CD14-positive monocyte (primary cell): Measurements from ENCODE around the gene ANTXR1. TPM values are rescaled to one million over a fixed set of nuclear protein-coding genes. Genes with fewer than 3 reads are reported as not detected.

ENCODE experiments used
- DNase-seq, 3 donors: peaks; one replicate each; pipeline ENCODE4 v3.0.0-alpha.2; 2011 to 2022
- H2AFZ ChIP-seq: 2 replicates; pipeline ENCODE4 v1.6.0; 2012; ENCODE audit warnings: mild to moderate bottlenecking, low read depth, low read length, inconsistent platforms; ENCODE audit not compliant: insufficient read depth, poor library complexity, severe bottlenecking
- H3K27ac ChIP-seq, 2 donors: 1 replicate in 1 of 2; 2 replicates in 1 of 2; pipeline ENCODE4 v1.5.1; 2012 to 2013; ENCODE audit warnings: low read length in 2 of 2, control low read depth in 1 of 2, inconsistent platforms in 1 of 2, low read depth in 1 of 2, mild to moderate bottlenecking in 1 of 2
- H3K27me3 ChIP-seq, 2 donors: one replicate each; pipeline versions ENCODE4 v1.6.0 to v1.6.1; 2011 to 2013; ENCODE audit warnings: low read length in 2 of 2; ENCODE audit not compliant: control insufficient read depth in 2 of 2, insufficient read depth in 2 of 2
- H3K36me3 ChIP-seq, 2 donors: replicated peaks in 1 of 2; 1 replicate in 1 of 2; 2 replicates in 1 of 2; pipeline versions ENCODE4 v1.5.1 to v1.6.1; 2012 to 2013; ENCODE audit warnings: low read length in 2 of 2, control low read depth in 1 of 2, inconsistent platforms in 1 of 2, mild to moderate bottlenecking in 1 of 2; ENCODE audit not compliant: insufficient read depth in 2 of 2, control insufficient read depth in 1 of 2
- H3K4me1 ChIP-seq, 2 donors: 1 replicate in 1 of 2; 2 replicates in 1 of 2; pipeline versions ENCODE4 v1.5.1 to v1.6.1; 2012 to 2013; ENCODE audit warnings: low read length in 2 of 2, control low read depth in 1 of 2, inconsistent platforms in 1 of 2, mild to moderate bottlenecking in 1 of 2, moderate library complexity in 1 of 2; ENCODE audit not compliant: insufficient read depth in 2 of 2, control insufficient read depth in 1 of 2
- H3K4me2 ChIP-seq: replicated peaks from 2 replicates; pipeline ENCODE3; 2012; ENCODE audit warnings: low read length, moderate library complexity, mild to moderate bottlenecking; ENCODE audit not compliant: poor library complexity, severe bottlenecking; ENCODE audit errors: extremely low read depth
- H3K4me3 ChIP-seq, 3 experiments: fragments of 200-600 bp in 1 of 3; sonication (generic) in 1 of 3; replicated peaks in 1 of 3; 1 replicate in 2 of 3; 2 replicates in 1 of 3; pipeline ENCODE4 v1.5.1; 2011 to 2013; ENCODE audit warnings: low read length in 3 of 3, mild to moderate bottlenecking in 3 of 3, control low read depth in 2 of 3, low read depth in 2 of 3, inconsistent platforms in 1 of 3, moderate library complexity in 1 of 3
- H3K79me2 ChIP-seq: 2 replicates; pipeline ENCODE4 v1.6.0; 2012; ENCODE audit warnings: mild to moderate bottlenecking, control low read depth, inconsistent platforms, low read length, moderate library complexity; ENCODE audit not compliant: insufficient read depth
- H3K9ac ChIP-seq: 2 replicates; pipeline ENCODE4 v1.6.0; 2017; ENCODE audit warnings: low read length, mild to moderate bottlenecking; ENCODE audit not compliant: insufficient read depth, poor library complexity, severe bottlenecking
- H3K9me3 ChIP-seq, 2 donors: replicated peaks in 1 of 2; 1 replicate in 1 of 2; 2 replicates in 1 of 2; pipeline versions ENCODE4 v1.5.1 to v1.6.1; 2012 to 2013; ENCODE audit warnings: low read length in 2 of 2, control low read depth in 1 of 2; ENCODE audit not compliant: control insufficient read depth in 1 of 2, insufficient read depth in 1 of 2
- H4K20me1 ChIP-seq: 2 replicates; pipeline ENCODE4 v1.6.0; 2012; ENCODE audit warnings: mild to moderate bottlenecking, low read length, control low read depth, moderate library complexity; ENCODE audit not compliant: insufficient read depth
- H3K27ac Mint-ChIP-seq, 7 donors: one replicate each; pipeline ENCODE4 v1.8.0; 2020; ENCODE audit warnings: mild to moderate bottlenecking in 7 of 7, mixed read lengths in 7 of 7, moderate library complexity in 6 of 7, inconsistent platforms in 2 of 7
- H3K27me3 Mint-ChIP-seq, 3 donors: one replicate each; pipeline ENCODE4 v1.8.0; 2021 to 2022; ENCODE audit warnings: low read depth in 3 of 3, mild to moderate bottlenecking in 3 of 3, mixed read lengths in 3 of 3, moderate library complexity in 3 of 3, inconsistent platforms in 1 of 3
- H3K36me3 Mint-ChIP-seq, 2 donors: one replicate each; pipeline ENCODE4 v1.8.0; 2020; ENCODE audit warnings: mixed read lengths in 2 of 2, inconsistent platforms in 1 of 2, mild to moderate bottlenecking in 1 of 2
- H3K4me1 Mint-ChIP-seq: one replicate; pipeline ENCODE4 v1.8.0; 2020; ENCODE audit warnings: mild to moderate bottlenecking, mixed read lengths
- H3K4me3 Mint-ChIP-seq, 2 donors: one replicate each; pipeline ENCODE4 v1.8.0; 2020; ENCODE audit warnings: mild to moderate bottlenecking in 2 of 2, mixed read lengths in 2 of 2, moderate library complexity in 1 of 2
- H3K9me3 Mint-ChIP-seq, 7 donors: one replicate each; pipeline ENCODE4 v1.8.0; 2020 to 2022; ENCODE audit warnings: mixed read lengths in 7 of 7, mild to moderate bottlenecking in 6 of 7, moderate library complexity in 6 of 7, inconsistent platforms in 2 of 7
- CTCF ChIP-seq: fragments of 200-600 bp; IDR thresholded peaks from one replicate; pipeline ENCODE4 v1.8.0; 2022; ENCODE audit warnings: antibody characterized with exemption, mild to moderate bottlenecking
- WGBS: methylation state at CpG from one replicate; pipeline ENCODE4 v1.1.5; 2013; ENCODE audit warnings: missing lambda C conversion rate; ENCODE audit not compliant: insufficient coverage; 5-methylcytosine and 5-hydroxymethylcytosine counted together
- intact Hi-C, 2 donors: fragments of 100-400 bp; cut with micrococcal nuclease; formaldehyde crosslinking; loops; one replicate each; pipeline versions ENCODE4 v1.15.0 to v1.15.1; 2023
- polyA plus RNA-seq, 3 donors: library from polyadenylated mRNA; depleted of rRNA in 1 of 3; unstranded in 2 of 3; stranded (reverse) in 1 of 3; fragments of 300-500 nt in 2 of 3; fragments of >200 nt in 1 of 3; fragmentation: Illumina TruSeq in 2 of 3; gene quantifications; 1 replicate in 2 of 3; 2 replicates in 1 of 3; pipeline ENCODE4 v1.2.3, GENCODE V29; 2012 to 2021

ANTXR1 gene
- polyA plus RNA-seq, 3 donors: not detected

GRCh38 chr2:68992341-68992740 is 20.6 kb upstream of the ANTXR1 start:
- Histone ChIP-seq H3K4me2 (no peak overlapping the region), H3K79me2 (no peaks in the 10 kb centered on the region), H3K9ac (no peak overlapping the region), H2AFZ (no peak overlapping the region), H3K27ac (no peak overlapping the region), H3K9me3 (no peaks in the 10 kb centered on the region), H3K36me3 (no peaks in the 10 kb centered on the region), H3K27me3 (no peaks in the 10 kb centered on the region), H3K4me1 (no peaks in the 10 kb centered on the region), H3K4me3 (no peak overlapping the region), H4K20me1 (no peaks in the 10 kb centered on the region)
- Mint-ChIP-seq H3K9me3 (no peaks in the 10 kb centered on the region), H3K27me3 (peaks cover 3 to 10% (median 6%) of the 10 kb centered on the region in 3 donors), H3K4me3 (no peak overlapping the region), H3K27ac (no peak overlapping the region), H3K4me1 (no peaks in the 10 kb centered on the region), H3K36me3 (no peaks in the 10 kb centered on the region)
- DNase-seq: no peak
- intact Hi-C loops: no loop called here
- 92% methylated on average over 4 of the region's 5 CpGs for WGBS
- no peak for TF ChIP-seq CTCF

DNA sequence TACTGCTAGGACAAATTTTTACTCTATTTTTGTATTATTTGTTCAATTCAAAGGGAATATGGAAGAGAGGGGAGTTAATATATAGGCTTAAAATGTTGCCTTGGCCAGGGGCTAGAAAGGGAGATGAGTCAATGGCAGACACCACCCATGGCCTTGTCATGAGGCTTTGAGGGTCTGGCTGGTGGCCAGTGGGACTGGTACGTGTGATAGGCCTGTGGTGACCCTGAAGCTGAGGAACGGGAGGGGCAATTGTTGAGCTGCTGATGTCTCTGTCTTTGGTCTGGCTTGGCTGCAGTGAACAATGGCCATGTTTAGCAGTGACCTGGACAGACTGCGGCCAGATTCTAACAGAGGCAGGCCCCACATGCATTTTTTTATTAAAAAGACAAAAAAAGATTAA is 20.0 kb upstream of the ANTXR1 start:
- 44% methylated on average over 1 of the region's 3 CpGs for WGBS
- H3K4me3 Mint-ChIP-seq: no peak overlapping the region
- intact Hi-C loops: no loop called here
- H3K27ac Mint-ChIP-seq: no peak overlapping the region
- Histone ChIP-seq H3K27me3 (no peaks in the 10 kb centered on the region), H3K27ac (no peak overlapping the region), H4K20me1 (no peaks in the 10 kb centered on the region), H3K9me3 (no peaks in the 10 kb centered on the region), H3K4me2 (no peak overlapping the region), H3K9ac (no peak overlapping the region), H3K4me3 (no peak overlapping the region), H2AFZ (no peak overlapping the region), H3K4me1 (no peaks in the 10 kb centered on the region), H3K79me2 (no peaks in the 10 kb centered on the region), H3K36me3 (no peaks in the 10 kb centered on the region)
- H3K36me3 Mint-ChIP-seq: no peaks in the 10 kb centered on the region
- no peaks in the 10 kb centered on the region for H3K4me1 Mint-ChIP-seq
- no peak for TF ChIP-seq CTCF
- H3K27me3 Mint-ChIP-seq: peaks cover 3 to 10% (median 6%) of the 10 kb centered on the region in 3 donors
- DNase-seq: no peak
- no peaks in the 10 kb centered on the region for H3K9me3 Mint-ChIP-seq
